Loucy (cell line): ENCODE data around the gene CENPT.
"Not testable (repeated sequence)": the region's sequence is repeated elsewhere in the genome, so short reads cannot be mapped to it uniquely, and the experiment has no call there.

ENCODE experiments used
- H2AFZ ChIP-seq: fragments of 200-600 bp; sonication (generic); 2 replicates; pipeline ENCODE4 v1.6.0; 2016; ENCODE audit warnings: antibody characterized with exemption, mild to moderate bottlenecking, low read length, moderate library complexity
- H3F3A ChIP-seq: fragments of 200-600 bp; 2 replicates; pipeline ENCODE4 v1.6.0; 2016; ENCODE audit warnings: antibody characterized with exemption, low read depth, mild to moderate bottlenecking
- H3K27me3 ChIP-seq: fragments of 200-600 bp; sonication (generic); 2 replicates; pipeline ENCODE4 v1.6.1; 2014; ENCODE audit warnings: low read length, mild to moderate bottlenecking; ENCODE audit not compliant: insufficient read depth, poor library complexity, severe bottlenecking
- H3K36me3 ChIP-seq: fragments of 200-600 bp; sonication (generic); 2 replicates; pipeline ENCODE4 v1.6.1; 2016; ENCODE audit warnings: low read length; ENCODE audit not compliant: insufficient read depth
- H3K4me1 ChIP-seq: fragments of 200-600 bp; sonication (generic); 2 replicates; pipeline ENCODE4 v1.5.1; 2014; ENCODE audit warnings: low read length, mild to moderate bottlenecking; ENCODE audit not compliant: insufficient read depth, poor library complexity, severe bottlenecking
- H3K4me2 ChIP-seq: fragments of 200-600 bp; sonication (generic); 2 replicates; pipeline ENCODE4 v1.6.0; 2014; ENCODE audit warnings: antibody characterized with exemption, low read length, low read depth, mild to moderate bottlenecking; ENCODE audit not compliant: poor library complexity, severe bottlenecking
- H3K4me3 ChIP-seq: fragments of 200-600 bp; sonication (generic); 2 replicates; pipeline ENCODE4 v1.5.1; 2014; ENCODE audit warnings: low read length, mild to moderate bottlenecking, mixed read lengths; ENCODE audit not compliant: poor library complexity, severe bottlenecking
- H3K79me2 ChIP-seq: fragments of 200-600 bp; sonication (generic); 2 replicates; pipeline ENCODE4 v1.6.1; 2014; ENCODE audit warnings: low read length; ENCODE audit not compliant: insufficient read depth
- H3K9ac ChIP-seq: fragments of 200-600 bp; sonication (generic); 2 replicates; pipeline ENCODE4 v1.6.0; 2014; ENCODE audit warnings: mild to moderate bottlenecking, low read depth, low read length, moderate library complexity; ENCODE audit not compliant: poor library complexity, severe bottlenecking
- H3K9me2 ChIP-seq: fragments of 200-600 bp; sonication (generic); replicated peaks from 2 replicates; pipeline ENCODE4 v1.6.1; 2016; ENCODE audit warnings: low read depth, low read length, mixed read lengths
- H3K9me3 ChIP-seq: fragments of 200-600 bp; sonication (generic); 2 replicates; pipeline ENCODE4 v1.6.1; 2014; ENCODE audit warnings: mild to moderate bottlenecking, antibody characterized with exemption, low read length, low read depth; ENCODE audit not compliant: insufficient read depth
- H4K20me1 ChIP-seq: fragments of 200-600 bp; sonication (generic); 2 replicates; pipeline ENCODE4 v1.6.0; 2014; ENCODE audit warnings: antibody characterized with exemption, low read length, mild to moderate bottlenecking; ENCODE audit not compliant: insufficient read depth, poor library complexity, severe bottlenecking
- EZH2phosphoT487 ChIP-seq: fragments of 200-600 bp; IDR thresholded peaks from 2 replicates; pipeline ENCODE4 v1.6.1; 2018; ENCODE audit warnings: antibody characterized with exemption, mild to moderate bottlenecking, moderate library complexity, borderline replicate concordance
- TF ChIP-seq, protein P1 (sequence below): fragments of 200-600 bp; sonication (generic); conservative IDR thresholded peaks from 2 replicates; pipeline ENCODE4 v1.5.1; 2014; ENCODE audit warnings: mild to moderate bottlenecking, antibody characterized with exemption, low read length

CENPT gene

DNA sequence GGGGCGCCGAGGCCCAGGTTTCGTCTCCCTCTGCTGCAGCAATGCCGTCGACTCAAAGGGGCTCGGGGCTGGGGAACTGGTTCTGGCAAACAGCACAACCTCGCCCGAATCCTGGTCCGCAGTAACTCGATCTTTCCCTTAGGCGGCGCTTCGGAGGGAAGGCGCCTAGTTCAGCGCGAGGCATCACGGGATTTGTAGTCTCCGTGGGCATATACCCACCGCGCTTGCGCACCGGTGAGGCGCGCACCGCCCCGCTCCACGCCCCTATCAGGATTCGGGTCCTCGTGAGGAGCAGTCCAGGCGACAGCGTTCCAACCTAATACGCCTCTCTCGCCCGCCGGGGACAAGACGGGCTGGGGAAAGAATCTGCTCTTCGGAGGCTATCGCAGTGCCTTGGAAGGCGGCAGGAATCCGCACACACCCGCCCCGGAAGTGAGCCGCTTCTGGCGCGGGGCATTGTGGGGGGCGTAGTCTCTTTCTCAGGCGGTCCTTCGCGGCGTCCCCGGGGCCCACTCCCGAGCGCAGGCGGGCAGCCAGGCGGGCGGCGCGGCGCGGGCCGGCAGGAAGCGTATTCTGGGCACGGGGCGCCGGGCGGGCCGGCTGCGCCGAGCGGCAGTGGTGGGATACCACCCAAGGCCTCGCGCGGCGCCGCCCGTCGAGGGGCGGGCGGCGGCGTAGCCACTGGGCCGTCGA lies 5.5 kb downstream of the CENPT start, which contains the start of gene THAP11:
Gene THAP11 (plus strand): TSS at position 505 of the 693 bp plus-strand sequence. CDS start 235 bp downstream, outside the sequence.
- Histone ChIP-seq H3K79me2 (peaks cover 37% of the 10 kb centered on the region), H3F3A (no peaks in the 10 kb centered on the region), H3K36me3 (no peaks in the 10 kb centered on the region), H3K9me2 (no peaks in the 10 kb centered on the region), H3K9ac (peak within 1 kb of the TSS; percentile 79), H3K27me3 (no peaks in the 10 kb centered on the region), H3K4me2 (peak within 1 kb of the TSS; percentile 88), H3K4me3 (peak within 1 kb of the TSS; percentile 80), H3K9me3 (no peaks in the 10 kb centered on the region), H2AFZ (peak within 1 kb of the TSS; percentile 99), H3K4me1 (peaks cover 32% of the 10 kb centered on the region), H4K20me1 (peaks cover 13% of the 10 kb centered on the region)
- no peak for TF ChIP-seq EZH2phosphoT487
- TF ChIP-seq, protein P1, sequence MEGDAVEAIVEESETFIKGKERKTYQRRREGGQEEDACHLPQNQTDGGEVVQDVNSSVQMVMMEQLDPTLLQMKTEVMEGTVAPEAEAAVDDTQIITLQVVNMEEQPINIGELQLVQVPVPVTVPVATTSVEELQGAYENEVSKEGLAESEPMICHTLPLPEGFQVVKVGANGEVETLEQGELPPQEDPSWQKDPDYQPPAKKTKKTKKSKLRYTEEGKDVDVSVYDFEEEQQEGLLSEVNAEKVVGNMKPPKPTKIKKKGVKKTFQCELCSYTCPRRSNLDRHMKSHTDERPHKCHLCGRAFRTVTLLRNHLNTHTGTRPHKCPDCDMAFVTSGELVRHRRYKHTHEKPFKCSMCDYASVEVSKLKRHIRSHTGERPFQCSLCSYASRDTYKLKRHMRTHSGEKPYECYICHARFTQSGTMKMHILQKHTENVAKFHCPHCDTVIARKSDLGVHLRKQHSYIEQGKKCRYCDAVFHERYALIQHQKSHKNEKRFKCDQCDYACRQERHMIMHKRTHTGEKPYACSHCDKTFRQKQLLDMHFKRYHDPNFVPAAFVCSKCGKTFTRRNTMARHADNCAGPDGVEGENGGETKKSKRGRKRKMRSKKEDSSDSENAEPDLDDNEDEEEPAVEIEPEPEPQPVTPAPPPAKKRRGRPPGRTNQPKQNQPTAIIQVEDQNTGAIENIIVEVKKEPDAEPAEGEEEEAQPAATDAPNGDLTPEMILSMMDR = peak; percentile 67

DNA sequence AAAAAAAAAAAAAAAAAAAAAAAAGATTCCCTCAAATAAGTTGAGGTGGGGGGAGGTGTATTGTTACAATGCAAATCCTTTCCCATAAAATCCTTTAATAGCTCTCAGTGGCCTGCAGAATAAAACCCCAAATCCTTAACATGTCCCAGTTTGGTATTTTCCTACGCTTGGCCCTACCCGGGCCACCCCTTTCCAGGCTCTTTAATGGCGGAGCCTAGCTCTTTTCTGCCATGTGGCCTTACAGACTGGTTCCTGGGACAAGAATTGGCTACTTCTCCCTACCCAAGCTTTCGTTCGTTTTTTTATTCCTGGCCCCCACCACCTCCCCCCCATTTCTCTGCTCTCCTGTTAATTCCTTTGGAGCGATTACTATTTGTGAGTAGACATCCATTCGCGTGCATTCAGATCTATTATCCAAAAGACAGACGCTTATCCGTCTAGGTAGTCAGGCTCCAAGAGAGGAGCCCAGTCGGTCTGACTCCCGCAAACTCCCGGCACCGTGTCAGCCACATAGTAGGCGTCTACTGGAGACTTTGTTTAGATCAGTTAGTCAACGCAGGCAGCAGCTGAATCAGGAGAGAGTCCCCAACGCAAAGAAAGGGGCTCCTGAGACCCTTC lies 6.2 kb downstream of the CENPT start:
- Histone ChIP-seq H3K4me1 (peaks cover 32% of the 10 kb centered on the region), H3F3A (no peaks in the 10 kb centered on the region), H2AFZ (peak overlapping the region; percentile 97), H3K4me3 (peak overlapping the region; percentile 80), H3K79me2 (peaks cover 37% of the 10 kb centered on the region), H3K9me2 (no peaks in the 10 kb centered on the region), H3K36me3 (no peaks in the 10 kb centered on the region), H3K4me2 (peak overlapping the region; percentile 88), H3K9ac (peak overlapping the region; percentile 79), H4K20me1 (peaks cover 13% of the 10 kb centered on the region), H3K9me3 (no peaks in the 10 kb centered on the region), H3K27me3 (no peaks in the 10 kb centered on the region)
- TF ChIP-seq, protein P1 = no peak
- no peak for TF ChIP-seq EZH2phosphoT487

DNA sequence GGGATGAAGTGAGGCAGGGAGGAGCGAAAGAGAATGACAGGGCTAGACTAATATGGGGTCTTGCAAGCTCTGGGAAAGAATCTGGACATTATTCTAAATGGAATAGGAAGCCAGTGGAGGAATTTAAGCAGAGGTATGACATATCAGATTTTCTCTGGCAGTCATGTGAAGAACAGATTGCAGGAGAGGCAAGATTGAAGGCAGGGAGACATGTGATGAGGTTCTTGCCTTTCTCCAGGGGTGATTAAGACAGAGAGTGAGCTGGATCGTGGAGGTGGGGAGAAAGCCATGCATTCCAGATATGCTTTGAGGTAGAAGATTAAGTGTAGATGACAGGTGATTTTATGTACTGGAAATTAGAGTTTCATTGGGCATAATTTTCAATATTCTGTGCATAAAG lies 9.7 kb downstream of the CENPT start:
- no peak overlapping the region for H3K9ac ChIP-seq
- no peak overlapping the region for H3K4me2 ChIP-seq
- no peak for TF ChIP-seq EZH2phosphoT487
- no peaks in the 10 kb centered on the region for H3K9me2 ChIP-seq
- H3K36me3 ChIP-seq = no peaks in the 10 kb centered on the region
- no peaks in the 10 kb centered on the region for H4K20me1 ChIP-seq
- no peak overlapping the region for H2AFZ ChIP-seq
- peaks cover 10% of the 10 kb centered on the region for H3K79me2 ChIP-seq
- H3F3A ChIP-seq = no peaks in the 10 kb centered on the region
- H3K9me3 ChIP-seq = no peaks in the 10 kb centered on the region
- no peaks in the 10 kb centered on the region for H3K27me3 ChIP-seq
- H3K4me1 ChIP-seq = peaks cover 11% of the 10 kb centered on the region
- H3K4me3 ChIP-seq = no peak overlapping the region

DNA sequence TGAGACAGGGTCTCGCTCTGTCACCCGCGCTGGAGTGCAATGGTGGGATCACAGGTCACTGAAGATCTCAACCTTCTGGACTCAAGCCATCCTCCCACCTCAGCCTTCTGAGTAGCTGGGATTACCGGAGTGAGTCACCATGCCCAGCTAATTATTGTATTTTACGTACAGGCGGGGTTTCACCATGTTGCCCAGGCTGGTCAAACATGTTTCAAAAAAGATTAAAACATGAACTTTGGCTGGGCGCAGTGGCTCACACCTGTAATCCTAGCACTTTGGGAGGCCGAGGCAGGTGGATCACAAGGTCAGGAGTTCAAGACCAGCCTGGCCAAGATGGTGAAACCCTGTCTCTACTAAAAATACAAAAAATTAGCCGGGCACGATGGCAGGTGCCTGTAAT lies 10.3 kb downstream of the CENPT start:
- peaks cover 17% of the 10 kb centered on the region for H3K4me1 ChIP-seq
- not testable (repeated sequence) for H2AFZ ChIP-seq, H3K9me2 ChIP-seq, H3K4me3 ChIP-seq, H3K9ac ChIP-seq, H3F3A ChIP-seq, H3K9me3 ChIP-seq, H3K27me3 ChIP-seq, H4K20me1 ChIP-seq, H3K4me2 ChIP-seq, H3K36me3 ChIP-seq
- peaks cover 14% of the 10 kb centered on the region for H3K79me2 ChIP-seq
